Measurements from ENCODE around the gene DACT2. TPM values are rescaled to one million over a fixed set of nuclear protein-coding genes. Genes with fewer than 3 reads are reported as not detected.

The DACT2 gene
- total and polyA plus RNA-seq, 9 of the 15 experiments (the other 6 are each of a cell fraction or from before 2014, with no cell fraction given), result not detected

DNA sequence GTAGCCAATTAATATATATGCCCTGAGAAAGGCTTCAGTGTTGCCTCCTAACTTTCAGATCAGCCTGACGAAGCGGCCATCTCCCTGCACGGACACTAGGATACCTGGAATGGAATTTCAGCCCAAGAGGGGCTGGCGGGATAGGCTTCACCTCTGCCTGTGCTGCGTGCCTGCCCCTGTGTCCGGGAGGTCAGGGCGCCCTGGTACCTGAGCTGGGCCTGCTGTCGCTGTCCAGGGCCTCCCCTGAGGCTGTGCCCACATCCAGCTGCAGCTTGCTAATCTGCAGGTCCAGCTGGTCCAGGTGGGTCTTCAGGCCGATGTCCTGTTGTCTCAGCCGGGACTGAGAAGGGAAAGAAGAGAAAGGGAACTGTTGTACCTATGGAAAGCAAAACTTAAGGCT, 8.6 kb downstream of the DACT2 start:
- FAIRE-seq (no peak), DNase-seq (ENCODE audit: extremely low read depth in 1 of 4, low spot score in 3 of 4) (no peak), ATAC-seq (no peak)
- Histone ChIP-seq H3K4me1 (replicated peaks in 1 of 2; ENCODE audit: control insufficient read depth in 2 of 2, insufficient read depth in 2 of 2, low read length in 2 of 2) (peaks cover 0 to 13% of the 10 kb centered on the region in 2 experiments; a peak in 1 of 5 replicates), H3K27me3 (ENCODE audit: control insufficient read depth in 2 of 2, insufficient read depth in 2 of 2, low read length in 2 of 2) (peaks cover 40 to 96% of the 10 kb centered on the region in 2 experiments; a peak in 4 of 5 replicates), H3K27ac (ENCODE audit: extremely low read depth, low read depth, low read length) (no peak overlapping the region), H3K36me3 (ENCODE audit: control insufficient read depth, insufficient read depth, low read length) (no peaks in the 10 kb centered on the region), H3K79me2 (ENCODE audit: control insufficient read depth, insufficient read depth, low read length) (no peaks in the 10 kb centered on the region), H2AFZ (ENCODE audit: low read depth, low read length) (no peak overlapping the region), H3K9ac (ENCODE audit: insufficient read depth in 1 of 2, low read depth in 2 of 2, low read length in 2 of 2) (no peak overlapping the region), H3K4me3 (no peak overlapping the region), H3K9me3 (replicated peaks; ENCODE audit: control insufficient read depth, insufficient read depth, low read depth, low read length) (no peaks in the 10 kb centered on the region), H3K4me2 (ENCODE audit: insufficient read depth, low read length) (no peak overlapping the region), H4K20me1 (replicated peaks; ENCODE audit: control insufficient read depth, insufficient read depth, low read length) (peaks cover 7% of the 10 kb centered on the region), H3K9me1 (ENCODE audit: control insufficient read depth, insufficient read depth, low read length) (peaks cover 2% of the 10 kb centered on the region)
- POLR2A ChIA-PET, result interaction anchor here (1.2 kb wide), 1 partner anchor 42 kb away, joined by 3 read pairs; no protein-coding TSS in a partner anchor
- CTCF ChIA-PET (ENCODE audit: low intra/inter-chr PET ratio), result no interaction called here
- BruUV-seq (replicated peaks), result no TSS peak
- in situ Hi-C loops (cut with MboI) (no loop called here), intact Hi-C loops (cut with micrococcal nuclease) (no loop called here)
- WGBS (ENCODE audit: insufficient coverage, low coverage, missing lambda C conversion rate), result 0% methylated on average over 10 of the region's 10 CpGs
- TF ChIP-seq ETV1 (tag; conservative IDR thresholded peaks at IDR 0.05; ENCODE audit: low read depth), result no peak
- TF ChIP-seq MTA3 (IDR thresholded peaks at IDR 0.05; ENCODE audit: borderline replicate concordance), result no peak
- TF ChIP-seq ZNF143 (CRISPR knock-in tag; IDR thresholded peaks at IDR 0.05), result no peak
- no peak for TF ChIP-seq ARNT (IDR thresholded peaks at IDR 0.05)
- TF ChIP-seq ZNF589 (CRISPR knock-in tag; IDR thresholded peaks at IDR 0.05; ENCODE audit: low read depth), result no peak

DNA sequence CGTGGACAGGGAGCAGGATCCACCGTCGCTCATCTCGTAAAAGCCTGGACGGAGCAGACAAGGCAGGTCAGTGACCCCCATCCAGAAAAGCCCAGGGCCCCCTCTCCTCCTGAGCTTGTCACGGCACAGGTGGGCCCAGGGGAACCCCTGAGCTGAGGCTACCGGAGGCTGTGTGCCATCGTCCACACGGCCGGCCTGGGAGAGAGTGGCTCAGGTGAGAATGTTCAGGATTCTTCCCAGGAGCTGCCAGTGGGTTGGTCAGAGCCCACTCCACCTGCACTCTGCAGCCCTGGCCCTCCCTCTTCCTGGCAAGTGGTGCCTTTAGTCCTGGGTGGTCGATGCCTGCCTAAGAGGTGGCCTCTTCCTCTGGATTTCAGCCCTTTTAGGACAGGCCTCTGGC, 9.2 kb downstream of the DACT2 start:
- POLR2A ChIA-PET, result interaction anchor here (1.2 to 2.2 kb wide), 2 partner anchors 14 to 42 kb away, joined by 3 to 5 read pairs; no protein-coding TSS in a partner anchor
- H3K4me3 ChIP-seq, result no peak overlapping the region
- CTCF ChIA-PET (ENCODE audit: low intra/inter-chr PET ratio), result no interaction called here
- TF ChIP-seq RAD21 (CRISPR knock-in tag; conservative IDR thresholded peaks at IDR 0.05 in 1 of 2, IDR thresholded peaks at IDR 0.05 in 1 of 2) (no peak), NFRKB (IDR thresholded peaks at IDR 0.05; ENCODE audit: low read depth) (no peak), KAT2B (IDR thresholded peaks at IDR 0.05; ENCODE audit: low read depth, low read length) (no peak), ILF3 (IDR thresholded peaks at IDR 0.05; ENCODE audit: borderline replicate concordance) (no peak), OTX1 (CRISPR knock-in tag; IDR thresholded peaks at IDR 0.05) (no peak), TBL1XR1 (IDR thresholded peaks at IDR 0.05; ENCODE audit: low read length in 2 of 2) (no peak), KDM5B (IDR thresholded peaks at IDR 0.05; ENCODE audit: insufficient replicate concordance, low read depth, low read length) (no peak), ZNF696 (CRISPR knock-in tag; conservative IDR thresholded peaks at IDR 0.05) (no peak)
- TF ChIP-seq, protein P1, sequence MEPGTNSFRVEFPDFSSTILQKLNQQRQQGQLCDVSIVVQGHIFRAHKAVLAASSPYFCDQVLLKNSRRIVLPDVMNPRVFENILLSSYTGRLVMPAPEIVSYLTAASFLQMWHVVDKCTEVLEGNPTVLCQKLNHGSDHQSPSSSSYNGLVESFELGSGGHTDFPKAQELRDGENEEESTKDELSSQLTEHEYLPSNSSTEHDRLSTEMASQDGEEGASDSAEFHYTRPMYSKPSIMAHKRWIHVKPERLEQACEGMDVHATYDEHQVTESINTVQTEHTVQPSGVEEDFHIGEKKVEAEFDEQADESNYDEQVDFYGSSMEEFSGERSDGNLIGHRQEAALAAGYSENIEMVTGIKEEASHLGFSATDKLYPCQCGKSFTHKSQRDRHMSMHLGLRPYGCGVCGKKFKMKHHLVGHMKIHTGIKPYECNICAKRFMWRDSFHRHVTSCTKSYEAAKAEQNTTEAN (CRISPR knock-in tag; IDR thresholded peaks at IDR 0.05), result no peak
- TF ChIP-seq, protein P2, sequence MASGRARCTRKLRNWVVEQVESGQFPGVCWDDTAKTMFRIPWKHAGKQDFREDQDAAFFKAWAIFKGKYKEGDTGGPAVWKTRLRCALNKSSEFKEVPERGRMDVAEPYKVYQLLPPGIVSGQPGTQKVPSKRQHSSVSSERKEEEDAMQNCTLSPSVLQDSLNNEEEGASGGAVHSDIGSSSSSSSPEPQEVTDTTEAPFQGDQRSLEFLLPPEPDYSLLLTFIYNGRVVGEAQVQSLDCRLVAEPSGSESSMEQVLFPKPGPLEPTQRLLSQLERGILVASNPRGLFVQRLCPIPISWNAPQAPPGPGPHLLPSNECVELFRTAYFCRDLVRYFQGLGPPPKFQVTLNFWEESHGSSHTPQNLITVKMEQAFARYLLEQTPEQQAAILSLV (tag; IDR thresholded peaks at IDR 0.05), result no peak

More for the DNA sequence above, 9.2 kb downstream of the DACT2 start:
- Histone ChIP-seq H3K4me1 (replicated peaks in 1 of 2; ENCODE audit: control insufficient read depth in 2 of 2, insufficient read depth in 2 of 2, low read length in 2 of 2) (peaks cover 0 to 13% of the 10 kb centered on the region in 2 experiments; a peak in 1 of 5 replicates), H3K27ac (ENCODE audit: extremely low read depth, low read depth, low read length) (no peak overlapping the region), H3K36me3 (ENCODE audit: control insufficient read depth, insufficient read depth, low read length) (no peaks in the 10 kb centered on the region), H3K9me1 (ENCODE audit: control insufficient read depth, insufficient read depth, low read length) (peaks cover 2% of the 10 kb centered on the region), H3K27me3 (ENCODE audit: control insufficient read depth in 2 of 2, insufficient read depth in 2 of 2, low read length in 2 of 2) (peaks cover 44 to 98% of the 10 kb centered on the region in 2 experiments; a peak in 4 of 5 replicates), H3K79me2 (ENCODE audit: control insufficient read depth, insufficient read depth, low read length) (no peaks in the 10 kb centered on the region), H2AFZ (ENCODE audit: low read depth, low read length) (no peak overlapping the region), H3K9ac (ENCODE audit: insufficient read depth in 1 of 2, low read depth in 2 of 2, low read length in 2 of 2) (no peak overlapping the region), H4K20me1 (replicated peaks; ENCODE audit: control insufficient read depth, insufficient read depth, low read length) (peaks cover 7% of the 10 kb centered on the region), H3K9me3 (replicated peaks; ENCODE audit: control insufficient read depth, insufficient read depth, low read depth, low read length) (no peaks in the 10 kb centered on the region), H3K4me2 (ENCODE audit: insufficient read depth, low read length) (no peak overlapping the region)
- ATAC-seq (no peak), DNase-seq (ENCODE audit: extremely low read depth in 1 of 4, low spot score in 3 of 4) (no peak), FAIRE-seq (no peak)
- intact Hi-C loops (cut with micrococcal nuclease) (no loop called here), in situ Hi-C loops (cut with MboI) (no loop called here)
- WGBS (ENCODE audit: insufficient coverage, low coverage, missing lambda C conversion rate), result 2% methylated on average over 11 of the region's 11 CpGs
- no TSS peak for BruUV-seq (replicated peaks)
